Left ventricle myocardium inferior (tissue), 1 donor: ENCODE measurements around the gene CBL. TPM values are rescaled to one million over a fixed set of nuclear protein-coding genes. Genes with fewer than 3 reads are reported as not detected.

ENCODE experiments used
- DNase-seq: peaks from one replicate; pipeline ENCODE4 v3.0.0-alpha.2; 2020
- H3K27ac ChIP-seq: fragments of 200-600 bp; replicated peaks from 2 replicates; pipeline ENCODE4 v1.8.0; 2021
- H3K27me3 ChIP-seq: fragments of 200-600 bp; 2 replicates; pipeline ENCODE4 v1.8.0; 2021; ENCODE audit warnings: low read depth
- H3K36me3 ChIP-seq: fragments of 200-600 bp; 2 replicates; pipeline ENCODE4 v1.8.0; 2021
- H3K4me1 ChIP-seq: fragments of 200-600 bp; 2 replicates; pipeline ENCODE4 v1.8.0; 2021
- H3K4me3 ChIP-seq: fragments of 200-600 bp; 2 replicates; pipeline ENCODE4 v1.8.0; 2021; ENCODE audit warnings: mild to moderate bottlenecking, moderate library complexity
- H3K9me3 ChIP-seq: fragments of 200-600 bp; replicated peaks from 2 replicates; pipeline ENCODE4 v1.8.0; 2021
- intact Hi-C: fragments of 100-400 bp; cut with micrococcal nuclease; formaldehyde crosslinking; loops from one replicate; pipeline ENCODE4 v1.11.0; 2022
- total RNA-seq: library from RNA; stranded (reverse); fragmentation: NEBNext Ultra II Directional; extraction: Animal tissue kit (Norgen Biotek cat#: 25700); gene quantifications from one replicate; pipeline ENCODE4 v1.2.1, GENCODE V29; 2021
- TF ChIP-seq, protein P1 (sequence below): fragments of 200-600 bp; IDR thresholded peaks from 2 replicates; pipeline ENCODE4 v1.8.0; 2021; ENCODE audit warnings: antibody characterized with exemption, mild to moderate bottlenecking, borderline replicate concordance
- donor health status: DM: no; HTN: yes; CAD: no; lungs with severe emphysema.

CBL gene
- total RNA-seq, 1 donor from 2014 or later: 7.0 TPM

DNA sequence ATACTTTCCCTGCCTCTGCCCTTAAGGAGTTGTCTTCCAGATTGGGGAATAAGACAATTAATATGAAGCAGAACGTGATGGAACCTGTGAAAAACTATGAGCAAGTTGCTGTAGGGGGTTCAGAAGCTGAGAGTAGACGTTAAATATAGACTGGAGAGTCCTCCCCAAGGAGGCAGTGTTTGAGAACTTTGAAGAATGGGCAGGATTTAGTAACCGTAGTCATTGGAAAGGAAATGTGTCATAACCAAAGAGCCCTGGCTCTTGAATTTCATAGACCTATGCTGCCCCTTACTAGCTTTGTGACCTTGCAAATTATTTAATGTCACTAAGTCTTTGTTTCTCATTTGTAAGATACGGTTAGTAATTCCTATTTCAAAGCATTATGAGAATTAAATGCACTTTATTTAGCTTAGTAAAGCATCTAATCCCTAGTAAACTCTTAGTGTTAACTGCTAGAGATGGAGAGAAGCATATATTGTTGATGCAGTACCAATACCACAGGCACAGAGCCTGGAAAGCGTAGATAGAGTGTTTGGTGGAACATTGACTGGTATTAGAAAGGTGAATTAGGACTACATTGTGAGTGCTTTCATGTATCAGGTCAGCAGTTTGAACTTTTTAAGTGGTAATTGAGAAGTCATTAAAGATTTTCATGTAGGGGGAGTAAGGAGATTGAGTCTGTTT, 56.7 kb downstream of the CBL start:
- Histone ChIP-seq H3K4me3 (no peak overlapping the region), H3K36me3 (no peaks in the 10 kb centered on the region), H3K27ac (peak overlapping the region; percentile 70), H3K27me3 (no peaks in the 10 kb centered on the region), H3K4me1 (peaks cover 29% of the 10 kb centered on the region), H3K9me3 (no peaks in the 10 kb centered on the region)
- intact Hi-C loops: no loop called here
- TF ChIP-seq, protein P1, sequence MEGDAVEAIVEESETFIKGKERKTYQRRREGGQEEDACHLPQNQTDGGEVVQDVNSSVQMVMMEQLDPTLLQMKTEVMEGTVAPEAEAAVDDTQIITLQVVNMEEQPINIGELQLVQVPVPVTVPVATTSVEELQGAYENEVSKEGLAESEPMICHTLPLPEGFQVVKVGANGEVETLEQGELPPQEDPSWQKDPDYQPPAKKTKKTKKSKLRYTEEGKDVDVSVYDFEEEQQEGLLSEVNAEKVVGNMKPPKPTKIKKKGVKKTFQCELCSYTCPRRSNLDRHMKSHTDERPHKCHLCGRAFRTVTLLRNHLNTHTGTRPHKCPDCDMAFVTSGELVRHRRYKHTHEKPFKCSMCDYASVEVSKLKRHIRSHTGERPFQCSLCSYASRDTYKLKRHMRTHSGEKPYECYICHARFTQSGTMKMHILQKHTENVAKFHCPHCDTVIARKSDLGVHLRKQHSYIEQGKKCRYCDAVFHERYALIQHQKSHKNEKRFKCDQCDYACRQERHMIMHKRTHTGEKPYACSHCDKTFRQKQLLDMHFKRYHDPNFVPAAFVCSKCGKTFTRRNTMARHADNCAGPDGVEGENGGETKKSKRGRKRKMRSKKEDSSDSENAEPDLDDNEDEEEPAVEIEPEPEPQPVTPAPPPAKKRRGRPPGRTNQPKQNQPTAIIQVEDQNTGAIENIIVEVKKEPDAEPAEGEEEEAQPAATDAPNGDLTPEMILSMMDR: peak; percentile 27
- no peak for DNase-seq

DNA sequence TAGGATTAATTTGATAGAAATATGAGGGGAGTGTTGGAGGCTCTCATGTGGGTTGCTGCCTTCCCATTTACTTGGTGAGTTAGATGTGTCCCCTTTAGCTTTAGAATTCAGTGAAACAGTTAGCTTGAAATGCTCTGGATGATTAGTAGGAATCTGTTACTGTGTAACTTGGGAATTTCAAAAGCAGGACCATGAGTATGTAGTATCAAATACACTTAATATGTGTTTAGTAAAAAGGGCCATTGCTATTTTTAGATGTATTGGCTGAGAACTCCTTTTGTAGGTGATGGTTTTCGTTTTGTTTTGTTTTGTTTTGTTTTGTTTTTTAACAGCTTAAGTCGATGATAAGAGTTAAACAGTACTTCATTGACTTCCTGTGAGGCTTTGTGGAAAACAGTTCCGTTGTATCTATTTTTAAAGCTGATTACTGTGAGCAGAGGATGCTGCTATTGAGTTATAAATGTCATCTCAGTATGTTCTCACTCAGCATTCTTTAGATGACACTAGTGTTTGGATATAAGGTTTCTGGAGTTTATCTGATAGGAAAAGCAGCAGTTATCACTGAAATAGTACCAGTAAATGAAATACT, 57.3 kb downstream of the CBL start:
- peaks cover 29% of the 10 kb centered on the region for H3K4me1 ChIP-seq
- no peak for DNase-seq
- TF ChIP-seq, protein P1: no peak
- peak overlapping the region; percentile 11 for H3K4me3 ChIP-seq
- intact Hi-C loops: no loop called here
- no peaks in the 10 kb centered on the region for H3K9me3 ChIP-seq
- H3K36me3 ChIP-seq: no peaks in the 10 kb centered on the region
- peak overlapping the region; percentile 70 for H3K27ac ChIP-seq
- H3K27me3 ChIP-seq: no peaks in the 10 kb centered on the region

DNA sequence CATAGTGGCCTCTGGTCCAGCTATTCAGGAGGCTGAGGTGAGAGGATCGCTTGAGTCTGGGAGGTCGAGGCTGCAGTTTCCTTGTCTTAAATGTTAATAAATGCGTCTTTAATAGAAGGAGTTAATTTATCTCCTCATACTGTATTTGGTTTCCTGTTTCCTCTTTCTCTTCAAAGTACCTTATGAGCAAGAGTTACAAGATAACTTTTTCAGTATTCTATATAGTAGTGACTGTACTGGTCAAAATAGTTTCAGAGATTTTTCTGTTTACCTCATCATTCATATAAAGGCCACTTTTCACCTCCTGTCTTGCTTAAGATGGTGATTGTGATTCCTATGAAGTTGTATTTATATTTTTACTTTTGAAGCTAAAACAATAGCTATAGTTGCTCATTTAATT, 59.9 kb downstream of the CBL start:
- no peak overlapping the region for H3K4me3 ChIP-seq
- TF ChIP-seq, protein P1: no peak
- intact Hi-C loops: no loop called here

DNA sequence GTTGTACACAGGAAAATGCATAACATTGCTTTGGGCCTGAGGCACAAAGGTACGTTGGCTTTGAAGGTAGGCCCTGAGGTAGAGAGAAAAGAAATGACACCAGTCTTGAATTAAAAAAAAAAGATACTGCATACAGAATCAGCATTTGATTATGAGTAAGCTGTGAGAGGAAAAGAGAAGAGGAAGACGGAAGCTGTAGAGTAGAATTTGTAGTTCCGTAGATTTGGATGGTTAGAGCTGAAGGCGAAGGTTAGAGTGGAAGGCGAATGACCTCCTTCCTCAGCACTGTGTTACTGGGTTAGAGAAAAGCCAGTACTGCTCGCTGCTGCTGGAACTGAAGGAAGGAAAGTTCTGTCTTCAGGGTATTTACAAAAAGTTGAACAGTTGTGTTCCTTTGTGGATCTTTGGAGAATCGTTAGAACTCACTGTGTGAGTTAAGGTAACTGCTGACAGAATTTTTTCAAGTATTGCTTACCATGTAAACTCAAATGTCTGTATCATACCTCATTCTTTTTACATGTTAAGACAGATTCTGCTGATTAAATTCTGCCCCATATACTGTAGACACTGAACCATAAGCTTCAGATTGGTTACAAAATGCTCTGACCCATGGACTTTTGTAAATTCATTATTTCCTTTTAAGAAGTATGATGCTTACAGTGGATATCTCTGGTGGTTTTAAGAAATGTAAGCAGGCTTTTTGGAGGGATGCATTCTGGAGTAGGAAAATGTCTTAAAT, 60.5 kb downstream of the CBL start:
- intact Hi-C loops: no loop called here
- H3K36me3 ChIP-seq: no peaks in the 10 kb centered on the region
- no peak overlapping the region for H3K4me3 ChIP-seq
- TF ChIP-seq, protein P1: no peak
- DNase-seq: no peak
- no peaks in the 10 kb centered on the region for H3K27me3 ChIP-seq
- no peak overlapping the region for H3K27ac ChIP-seq
- peaks cover 28% of the 10 kb centered on the region for H3K4me1 ChIP-seq
- H3K9me3 ChIP-seq: no peaks in the 10 kb centered on the region

More for the DNA sequence above, 59.9 kb downstream of the CBL start:
- H3K4me1 ChIP-seq: peaks cover 29% of the 10 kb centered on the region
- H3K27me3 ChIP-seq: no peaks in the 10 kb centered on the region
- no peak overlapping the region for H3K27ac ChIP-seq
- H3K36me3 ChIP-seq: no peaks in the 10 kb centered on the region
- no peak for DNase-seq
- H3K9me3 ChIP-seq: no peaks in the 10 kb centered on the region

DNA sequence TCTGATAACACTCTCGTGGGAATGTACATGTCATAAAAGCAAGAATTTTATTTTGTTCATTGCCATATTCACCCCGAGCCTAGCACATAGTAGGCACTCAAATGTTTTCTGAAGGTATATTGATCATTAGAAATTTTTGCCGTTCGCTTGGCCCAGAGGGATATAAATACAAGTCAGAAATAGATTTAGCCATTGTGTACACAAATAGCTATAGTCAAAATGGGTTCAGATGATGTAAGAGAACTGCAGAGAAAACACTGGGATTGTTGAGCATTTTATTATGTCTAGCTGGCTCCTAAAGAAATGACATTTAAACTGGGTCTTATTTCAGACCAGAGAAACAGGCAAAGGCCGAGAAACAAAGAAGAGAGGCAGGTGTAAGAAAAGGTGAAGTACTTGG, 61.5 kb downstream of the CBL start:
- TF ChIP-seq, protein P1: no peak
- Histone ChIP-seq H3K36me3 (peaks cover under 1% of the 10 kb centered on the region), H3K9me3 (no peaks in the 10 kb centered on the region), H3K27me3 (no peaks in the 10 kb centered on the region), H3K27ac (no peak overlapping the region), H3K4me3 (no peak overlapping the region), H3K4me1 (peaks cover 19% of the 10 kb centered on the region)
- no peak for DNase-seq
- intact Hi-C loops: no loop called here
